Gastrocnemius medialis (tissue), 4 donors: ENCODE results near the gene SCP2D1.

Experiments
- CTCF ChIP-seq, 5 experiments: fragments of 450-650 bp in 3 of 5; fragments of 200-600 bp in 2 of 5; sonication (generic) in 2 of 5; IDR thresholded peaks in 4 of 5; conservative IDR thresholded peaks in 1 of 5; 1 replicate in 4 of 5; 2 replicates in 1 of 5; pipeline ENCODE4 v1.5.1; 2016 to 2019; ENCODE audit warnings: antibody characterized with exemption in 5 of 5, mild to moderate bottlenecking in 3 of 5, moderate library complexity in 3 of 5
- POLR2A ChIP-seq, 2 donors: fragments of 450-650 bp; IDR thresholded peaks; one replicate each; pipeline ENCODE4 v1.6.1; 2017; ENCODE audit warnings: antibody characterized with exemption in 2 of 2, mild to moderate bottlenecking in 2 of 2, moderate library complexity in 2 of 2

- TF ChIP-seq CTCF (IDR thresholded peaks at IDR 0.05 in 4 of 5, conservative IDR thresholded peaks at IDR 0.05 in 1 of 5) (no peak), POLR2A (IDR thresholded peaks at IDR 0.05) (no peak)
Observed at GRCh38 chr20:18835466-18836256, 22.1 kb downstream of the SCP2D1 start.
